ENCODE data around the gene SPTBN5.

- TF ChIP-seq REST (IDR thresholded peaks at IDR 0.05; ENCODE audit: insufficient read depth in 1 of 2, low read depth in 2 of 2, low read length in 2 of 2) = no peak
- no peak for TF ChIP-seq POLR2AphosphoS5 (IDR thresholded peaks at IDR 0.05; ENCODE audit: low read depth, low read length)
- TF ChIP-seq SIN3A (IDR thresholded peaks at IDR 0.05; ENCODE audit: borderline replicate concordance, insufficient read depth, low read length) = no peak
- no peak for TF ChIP-seq TAF1 (IDR thresholded peaks at IDR 0.05; ENCODE audit: borderline replicate concordance, insufficient read depth, low read length)
- TF ChIP-seq FOXP2 (optimal IDR thresholded peaks at IDR 0.05; ENCODE audit: borderline replicate concordance, extremely low read depth, extremely low read length, insufficient read depth) = no peak
Observed at GRCh38 chr15:41851167-41851523, 42.7 kb downstream of the SPTBN5 start.
